Coronary artery (tissue), 2 donors: ENCODE measurements around the gene C1R.

Source experiments
- DNase-seq: peaks from one replicate; pipeline ENCODE4 v3.0.0-alpha.2; 2017; ENCODE audit warnings: low spot score
- H3K27ac ChIP-seq, 2 donors: fragments of 200-600 bp; sonication (generic); one replicate each; pipeline ENCODE4 v1.5.1; 2016 to 2019
- H3K4me3 ChIP-seq: fragments of 200-600 bp; sonication (generic); 2 replicates; pipeline ENCODE4 v1.5.1; 2016; ENCODE audit warnings: mild to moderate bottlenecking, moderate library complexity
- CTCF ChIP-seq: fragments of 200-600 bp; sonication (generic); IDR thresholded peaks from one replicate; pipeline ENCODE4 v1.5.1; 2019; ENCODE audit warnings: antibody characterized with exemption

The C1R gene

GRCh38 chr12:7079826-7080125 lies 12.5 kb downstream of the C1R start:
- no peak for TF ChIP-seq CTCF
- Histone ChIP-seq H3K27ac (peak overlapping the region; percentile 11 to 85), H3K4me3 (no peak overlapping the region)
- DNase-seq = no peak

GRCh38 chr12:7078163-7078562 lies 14.1 kb downstream of the C1R start:
- Histone ChIP-seq H3K27ac (no peak overlapping the region), H3K4me3 (no peak overlapping the region)
- DNase-seq = no peak
- no peak for TF ChIP-seq CTCF

- DNase-seq = peak; percentile 57
- no peak for TF ChIP-seq CTCF
- H3K27ac ChIP-seq = peak overlapping the region in 1 of 2 donors; percentile 20
- H3K4me3 ChIP-seq = no peak overlapping the region
Observed at GRCh38 chr12:7076493-7076892, 15.8 kb downstream of the C1R start.

- DNase-seq = no peak
- Histone ChIP-seq H3K4me3 (no peak overlapping the region), H3K27ac (peak overlapping the region in 1 of 2 donors; percentile 37)
- no peak for TF ChIP-seq CTCF
Observed at GRCh38 chr12:7075939-7076338, 16.3 kb downstream of the C1R start.

- peak overlapping the region in 1 of 2 donors; percentile 37 for H3K27ac ChIP-seq
Observed at GRCh38 chr12:7075518-7075917, 16.7 kb downstream of the C1R start.

GRCh38 chr12:7073946-7074345 lies 18.3 kb downstream of the C1R start:
- Histone ChIP-seq H3K4me3 (no peak overlapping the region), H3K27ac (no peak overlapping the region)
- DNase-seq = no peak
- TF ChIP-seq CTCF = no peak

More at GRCh38 chr12:7075518-7075917, 16.7 kb downstream of the C1R start:
- no peak for TF ChIP-seq CTCF
- H3K4me3 ChIP-seq = no peak overlapping the region
- DNase-seq = no peak

- H3K4me3 ChIP-seq = no peak overlapping the region
- DNase-seq = no peak
- H3K27ac ChIP-seq = no peak overlapping the region
- no peak for TF ChIP-seq CTCF
Observed at GRCh38 chr12:7072554-7072953, 19.7 kb downstream of the C1R start.
